ENCODE results near the gene EIPR1. TPM values are rescaled to one million over a fixed set of nuclear protein-coding genes. Genes with fewer than 3 reads are reported as not detected.

EIPR1 gene
- total and polyA plus RNA-seq, 2 experiments from 2014 or later: 17.4 to 46.3 TPM

- TF ChIP-seq REST (IDR thresholded peaks at IDR 0.05; ENCODE audit: unreplicated experiment): no peak
- no peak for TF ChIP-seq NANOG (IDR thresholded peaks at IDR 0.05; ENCODE audit: borderline replicate concordance)
- TF ChIP-seq CREB1 (CRISPR knock-in tag; IDR thresholded peaks at IDR 0.05; ENCODE audit: low read depth): no peak
Measured at GRCh38 chr2:3311601-3312000, 66.0 kb downstream of the EIPR1 start (continued).

GRCh38 chr2:3309496-3310355 is 67.9 kb downstream of the EIPR1 start:
- H3K36me3 Mint-ChIP-seq (ENCODE audit: low read depth): no peaks in the 10 kb centered on the region; the same call in 2 of the 3 replicates
- H3K9me2 ChIP-seq (ENCODE audit: insufficient read depth): no peaks in the 10 kb centered on the region
- peaks cover 10% of the 10 kb centered on the region; the same call in 1 of the 2 replicates for H3K4me1 ChIP-seq (ENCODE audit: insufficient read depth)
- ATAC-seq (no peak), DNase-seq (ENCODE audit: low spot score) (no peak)
- no peaks in the 10 kb centered on the region for H3K27me3 ChIP-seq (ENCODE audit: insufficient read depth)
- no peak overlapping the region for H3K27ac Mint-ChIP-seq
- H3K4me3 Mint-ChIP-seq: no peak overlapping the region
- peaks cover 3% of the 10 kb centered on the region for H3K27me3 Mint-ChIP-seq (ENCODE audit: insufficient read depth, low read depth, poor library complexity)
- no peaks in the 10 kb centered on the region for H3F3A ChIP-seq (replicated peaks; ENCODE audit: low read depth)
- no peaks in the 10 kb centered on the region; the same call in 2 of the 3 replicates for H3K9me3 Mint-ChIP-seq
- peaks cover 21% of the 10 kb centered on the region for H3K4me1 Mint-ChIP-seq
- no peak overlapping the region for H3K4me2 ChIP-seq
- H3K4me3 ChIP-seq: no peak overlapping the region
- H4K20me1 ChIP-seq (replicated peaks; ENCODE audit: insufficient read depth): peaks cover 4% of the 10 kb centered on the region; the same call in 1 of the 2 replicates
- no peak overlapping the region for H3K27ac ChIP-seq (ENCODE audit: low read depth)
- no peak overlapping the region for H2AFZ ChIP-seq
- TF ChIP-seq ZNF331 (CRISPR knock-in tag; IDR thresholded peaks at IDR 0.05; ENCODE audit: low read depth) (no peak), ZNF462 (CRISPR knock-in tag; IDR thresholded peaks at IDR 0.05) (no peak), EZH2phosphoT487 (IDR thresholded peaks at IDR 0.05; ENCODE audit: unreplicated experiment) (no peak), ZNF114 (CRISPR knock-in tag; IDR thresholded peaks at IDR 0.05) (no peak)
- no peaks in the 10 kb centered on the region for H3K36me3 ChIP-seq (ENCODE audit: insufficient read depth)
- H3K79me2 ChIP-seq (replicated peaks; ENCODE audit: insufficient read depth): peaks cover 11% of the 10 kb centered on the region; the same call in 1 of the 2 replicates
